VCaP (cell line): Measurements from ENCODE around the gene STPG1.

ENCODE experiments used
- H3K27ac ChIP-seq: fragments of 450-650 bp; 2 replicates; pipeline ENCODE4 v1.5.1; 2017
- CTCF ChIP-seq: fragments of 450-650 bp; conservative IDR thresholded peaks from 2 replicates; pipeline ENCODE4 v1.5.1; 2017; ENCODE audit warnings: mild to moderate bottlenecking, moderate library complexity

Gene STPG1

GRCh38 chr1:24415910-24416665 is 2.5 kb upstream of the STPG1 start:
- TF ChIP-seq CTCF: no peak

GRCh38 chr1:24415334-24415909 is 1.8 kb upstream of the STPG1 start, which contains the start of gene NIPAL3:
TSS of gene NIPAL3 (plus strand) at chr1:24415802. CDS start at chr1:24419548, 3,746 bp downstream.
- TF ChIP-seq CTCF: peak; percentile 95
- peak within 1 kb of the TSS; percentile 84 for H3K27ac ChIP-seq

More at GRCh38 chr1:24415910-24416665, 2.5 kb upstream of the STPG1 start:
- H3K27ac ChIP-seq: peak overlapping the region; percentile 84

- peak overlapping the region; percentile 84 for H3K27ac ChIP-seq
- no peak for TF ChIP-seq CTCF
These were observed 1.3 kb upstream of the STPG1 start for GRCh38 chr1:24414775-24415333.

GRCh38 chr1:24412408-24412807 is 1.2 kb downstream of the STPG1 start:
- TF ChIP-seq CTCF: no peak
- H3K27ac ChIP-seq: no peak overlapping the region

GRCh38 chr1:24411963-24412362 is 1.6 kb downstream of the STPG1 start:
- TF ChIP-seq CTCF: no peak
- no peak overlapping the region for H3K27ac ChIP-seq

GRCh38 chr1:24410750-24411149 is 2.8 kb downstream of the STPG1 start:
- H3K27ac ChIP-seq: no peak overlapping the region
- TF ChIP-seq CTCF: no peak

- TF ChIP-seq CTCF: no peak
- H3K27ac ChIP-seq: no peak overlapping the region
These were observed 4.0 kb downstream of the STPG1 start for GRCh38 chr1:24409535-24409934.
